HUES64 (cell line): ENCODE measurements around the gene NBPF20. TPM values are rescaled to one million over a fixed set of nuclear protein-coding genes. Genes with fewer than 3 reads are reported as not detected.
A peak's percentile ranks its signal among the peaks of the same experiment; 100 is the strongest.
"Not testable (repeated sequence)": the region's sequence is repeated elsewhere in the genome, so short reads cannot be mapped to it uniquely, and the experiment has no call there.

ENCODE experiments used
- H3K27ac ChIP-seq: 2 replicates; pipeline ENCODE4 v1.7.0; 2013; ENCODE audit warnings: low read depth, low read length, inconsistent platforms
- H3K27me3 ChIP-seq: 2 replicates; pipeline ENCODE4 v1.6.1; 2013; ENCODE audit warnings: mild to moderate bottlenecking, low read length; ENCODE audit not compliant: insufficient read depth
- H3K36me3 ChIP-seq: 2 replicates; pipeline ENCODE4 v1.6.1; 2013; ENCODE audit warnings: mild to moderate bottlenecking, low read length; ENCODE audit not compliant: insufficient read depth
- H3K4me1 ChIP-seq: 2 replicates; pipeline ENCODE4 v1.6.1; 2013; ENCODE audit warnings: mild to moderate bottlenecking, low read length, moderate library complexity; ENCODE audit not compliant: insufficient read depth
- H3K4me3 ChIP-seq: 2 replicates; pipeline ENCODE4 v1.5.1; 2013; ENCODE audit warnings: mild to moderate bottlenecking, low read length, moderate library complexity
- H3K9ac ChIP-seq: 2 replicates; pipeline ENCODE4 v1.6.1; 2013; ENCODE audit warnings: mild to moderate bottlenecking, low read depth, low read length
- H3K9me3 ChIP-seq: 2 replicates; pipeline ENCODE4 v1.6.1; 2013; ENCODE audit warnings: low read depth, low read length; ENCODE audit not compliant: insufficient read depth
- WGBS: fragments of 150-250, 120-280 bp; methylation state at CpG from one replicate; pipeline ENCODE4 v1.1.7; 2013; ENCODE audit warnings: missing lambda C conversion rate; 5-methylcytosine and 5-hydroxymethylcytosine counted together
- polyA plus RNA-seq, 2 experiments: library from polyadenylated mRNA; stranded (reverse); fragments of 50-300 nt; gene quantifications; one replicate each; pipeline ENCODE4 v1.2.3, GENCODE V29; 2013

Gene NBPF20, protein sequence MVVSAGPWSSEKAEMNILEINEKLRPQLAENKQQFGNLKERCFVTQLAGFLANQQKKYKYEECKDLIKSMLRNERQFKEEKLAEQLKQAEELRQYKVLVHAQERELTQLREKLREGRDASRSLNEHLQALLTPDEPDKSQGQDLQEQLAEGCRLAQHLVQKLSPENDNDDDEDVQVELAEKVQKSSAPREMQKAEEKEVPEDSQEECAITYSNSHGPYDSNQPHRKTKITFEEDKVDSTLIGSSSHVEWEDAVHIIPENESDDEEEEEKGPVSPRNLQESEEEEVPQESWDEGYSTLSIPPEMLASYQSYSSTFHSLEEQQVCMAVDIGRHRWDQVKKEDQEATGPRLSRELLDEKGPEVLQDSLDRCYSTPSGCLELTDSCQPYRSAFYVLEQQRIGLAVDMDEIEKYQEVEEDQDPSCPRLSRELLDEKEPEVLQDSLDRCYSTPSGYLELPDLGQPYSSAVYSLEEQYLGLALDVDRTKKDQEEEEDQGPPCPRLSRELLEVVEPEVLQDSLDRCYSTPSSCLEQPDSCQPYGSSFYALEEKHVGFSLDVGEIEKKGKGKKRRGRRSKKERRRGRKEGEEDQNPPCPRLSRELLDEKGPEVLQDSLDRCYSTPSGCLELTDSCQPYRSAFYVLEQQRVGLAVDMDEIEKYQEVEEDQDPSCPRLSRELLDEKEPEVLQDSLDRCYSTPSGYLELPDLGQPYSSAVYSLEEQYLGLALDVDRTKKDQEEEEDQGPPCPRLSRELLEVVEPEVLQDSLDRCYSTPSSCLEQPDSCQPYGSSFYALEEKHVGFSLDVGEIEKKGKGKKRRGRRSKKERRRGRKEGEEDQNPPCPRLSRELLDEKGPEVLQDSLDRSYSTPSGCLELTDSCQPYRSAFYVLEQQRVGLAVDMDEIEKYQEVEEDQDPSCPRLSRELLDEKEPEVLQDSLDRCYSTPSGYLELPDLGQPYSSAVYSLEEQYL (N-terminal part only)
- 0.25 TPM for polyA plus RNA-seq (2013, experiment 1 of 2)
- 0.38 TPM for polyA plus RNA-seq (2013, experiment 2 of 2)

DNA sequence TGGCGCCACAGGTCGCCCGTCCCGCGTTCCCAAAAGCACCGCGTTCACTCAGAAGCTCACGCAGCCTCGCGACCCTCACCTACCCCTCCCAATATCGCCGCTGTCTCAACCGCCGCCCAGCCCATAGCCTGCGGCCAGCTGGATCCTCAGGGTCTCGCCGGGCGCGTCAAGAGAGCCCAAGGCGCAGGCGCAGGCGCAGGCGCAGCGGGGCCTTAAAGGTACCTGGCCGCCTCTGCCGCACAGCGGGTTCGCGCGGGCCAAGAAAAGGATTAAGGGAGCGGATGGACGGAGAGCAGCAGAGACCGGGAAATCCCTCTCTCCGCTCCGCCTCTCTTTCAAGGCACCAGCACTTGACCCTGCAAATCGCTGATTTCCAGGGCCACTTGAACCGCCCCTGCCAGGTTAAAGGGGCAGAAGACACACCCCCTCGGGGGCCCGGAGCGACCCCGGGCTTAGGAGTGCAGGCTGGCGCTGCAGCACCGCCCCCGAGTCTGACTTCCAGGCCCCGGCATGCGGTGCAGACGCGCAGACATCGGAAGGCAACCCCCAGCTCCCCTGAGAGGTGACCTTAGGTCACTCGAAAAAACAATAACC, at the start of gene NBPF20:
NBPF20 (minus strand) TSS at position 168 of the 594 bp plus-strand sequence. CDS start 20,331 bp downstream, outside the sequence.
- Histone ChIP-seq H3K9me3 (no peaks in the 10 kb centered on the region), H3K36me3 (no peaks in the 10 kb centered on the region), H3K9ac (no peak within 1 kb of the TSS), H3K4me3 (peak within 1 kb of the TSS; percentile 79), H3K27me3 (peaks cover 75% of the 10 kb centered on the region), H3K4me1 (no peaks in the 10 kb centered on the region), H3K27ac (no peak within 1 kb of the TSS; the same call in 1 of the 2 replicates)
- WGBS, result under 1% methylated on average over 49 of the region's 50 CpGs

- H3K9ac ChIP-seq, H3K36me3 ChIP-seq, H3K27ac ChIP-seq, H3K9me3 ChIP-seq, H3K27me3 ChIP-seq, H3K4me1 ChIP-seq: not testable (repeated sequence)
- WGBS, result 70% methylated on average over 2 of the region's 8 CpGs
- H3K4me3 ChIP-seq, result peak overlapping the region; percentile 60
Observed at GRCh38 chr1:145474837-145475368, 49.5 kb upstream of the NBPF20 start.

DNA sequence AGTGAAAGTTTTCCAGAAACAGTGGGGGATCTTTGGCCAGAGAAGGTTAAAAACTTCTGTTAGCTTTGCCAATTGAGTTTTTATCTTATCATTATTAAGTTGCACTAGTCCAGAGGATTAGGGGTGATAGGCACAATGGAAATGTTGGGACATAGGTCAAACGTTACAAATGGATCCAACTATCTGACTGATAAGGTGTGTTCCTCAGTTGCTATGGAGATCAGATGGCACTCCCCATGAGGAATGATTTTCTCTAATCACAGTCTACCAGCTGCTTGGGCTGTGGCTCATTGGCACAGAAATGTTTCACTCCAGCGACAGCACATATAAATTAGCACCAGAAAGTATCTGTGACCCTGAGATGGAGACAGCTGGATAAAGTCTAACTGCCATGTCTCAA, 47.3 kb upstream of the NBPF20 start:
- not testable (repeated sequence) for H3K9ac ChIP-seq, H3K27ac ChIP-seq, H3K9me3 ChIP-seq, H3K4me1 ChIP-seq, H3K36me3 ChIP-seq, H3K4me3 ChIP-seq, H3K27me3 ChIP-seq
- WGBS, result 100% methylated on average over 1 of the region's 2 CpGs

- not testable (repeated sequence) for H3K9me3 ChIP-seq, H3K27me3 ChIP-seq, H3K4me3 ChIP-seq, H3K4me1 ChIP-seq, H3K36me3 ChIP-seq, H3K9ac ChIP-seq, H3K27ac ChIP-seq
- WGBS, result 92% methylated on average over 5 of the region's 6 CpGs
Observed at GRCh38 chr1:145471365-145471764, 46.0 kb upstream of the NBPF20 start.

DNA sequence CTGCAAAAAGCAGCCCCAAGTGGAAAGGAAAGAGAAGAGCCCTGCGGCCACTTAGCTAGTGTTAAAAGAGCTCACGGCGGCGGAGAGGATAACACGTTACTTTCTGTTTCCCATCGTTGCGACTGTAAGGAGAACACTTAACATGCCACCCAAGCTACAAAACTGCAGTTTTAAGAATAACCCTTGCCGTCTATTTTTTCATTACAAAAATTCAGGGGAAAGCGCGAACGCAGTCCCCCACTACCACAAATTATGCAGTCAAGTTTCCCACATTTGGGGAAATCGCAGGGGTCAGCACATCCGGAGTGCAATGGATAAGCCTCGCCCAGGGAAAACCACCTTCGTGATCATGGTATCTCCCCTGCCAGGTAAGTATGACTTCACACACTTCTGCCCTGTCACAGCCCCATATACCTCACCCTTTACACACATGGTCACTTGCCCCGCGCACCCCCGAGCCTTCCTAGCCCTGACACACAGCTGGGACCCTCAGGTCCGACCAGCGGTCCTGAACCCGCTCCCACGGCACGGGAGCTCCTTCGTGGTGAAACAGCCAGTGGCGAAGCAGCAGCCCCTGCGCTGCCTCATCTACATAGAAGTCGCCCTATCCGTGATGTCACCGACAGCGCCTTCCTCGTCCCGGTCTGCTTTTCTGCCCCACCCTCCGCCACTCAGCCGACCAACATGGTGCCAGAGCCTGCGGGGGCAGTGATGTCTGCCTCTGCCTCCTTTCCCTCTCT, 40.2 kb upstream of the NBPF20 start:
- not testable (repeated sequence) for H3K9me3 ChIP-seq, H3K36me3 ChIP-seq, H3K4me1 ChIP-seq
- under 1% methylated on average over 15 of the region's 35 CpGs for WGBS
- Histone ChIP-seq H3K4me3 (peak overlapping the region; percentile 48; the same call in 1 of the 2 replicates), H3K27ac (peak overlapping the region; percentile 34; the same call in 1 of the 2 replicates), H3K27me3 (peaks cover 13% of the 10 kb centered on the region), H3K9ac (peak overlapping the region; percentile 75)

GRCh38 chr1:145464708-145465336, 39.4 kb upstream of the NBPF20 start:
- H3K4me3 ChIP-seq, result peak overlapping the region; percentile 41

GRCh38 chr1:145464017-145464416, 38.6 kb upstream of the NBPF20 start:
- 93% methylated on average over 1 of the region's 2 CpGs for WGBS

More at GRCh38 chr1:145464708-145465336, 39.4 kb upstream of the NBPF20 start:
- not testable (repeated sequence) for H3K4me1 ChIP-seq, H3K36me3 ChIP-seq, H3K9me3 ChIP-seq, H3K9ac ChIP-seq, H3K27ac ChIP-seq
- 33% methylated on average over 1 of the region's 21 CpGs for WGBS
- H3K27me3 ChIP-seq, result peaks cover 16% of the 10 kb centered on the region

DNA sequence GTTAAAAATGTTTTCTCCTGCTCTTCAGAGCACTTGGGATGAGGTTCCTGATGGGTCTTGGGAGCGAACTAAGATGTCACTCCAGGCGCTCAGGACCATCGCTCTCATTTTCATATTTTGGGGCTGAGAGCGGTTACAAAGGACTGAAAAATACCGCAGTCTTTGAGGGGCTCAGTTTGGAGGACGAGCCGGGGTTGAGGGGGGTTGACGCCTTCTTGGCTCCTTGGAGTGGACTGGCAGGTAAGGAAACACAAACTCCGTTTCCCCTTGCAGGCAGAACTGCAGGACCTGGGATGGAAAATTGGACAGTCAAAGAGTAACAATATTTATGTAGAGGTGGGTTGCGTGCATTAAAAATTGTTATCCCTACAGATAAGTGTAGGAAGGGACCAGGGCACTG, 35.3 kb upstream of the NBPF20 start:
- peak overlapping the region; percentile 27; the same call in 1 of the 2 replicates for H3K4me3 ChIP-seq
- H3K36me3 ChIP-seq, H3K9me3 ChIP-seq, H3K4me1 ChIP-seq, H3K27ac ChIP-seq, H3K9ac ChIP-seq: not testable (repeated sequence)
- 68% methylated on average over 10 of the region's 10 CpGs for WGBS
- H3K27me3 ChIP-seq, result peaks cover 18% of the 10 kb centered on the region

More at GRCh38 chr1:145464017-145464416, 38.6 kb upstream of the NBPF20 start:
- H3K4me1 ChIP-seq, H3K4me3 ChIP-seq, H3K9me3 ChIP-seq, H3K9ac ChIP-seq, H3K36me3 ChIP-seq, H3K27ac ChIP-seq: not testable (repeated sequence)
- peaks cover 16% of the 10 kb centered on the region for H3K27me3 ChIP-seq

- 1% methylated on average over 9 of the region's 13 CpGs for WGBS
- H3K36me3 ChIP-seq, H3K4me1 ChIP-seq, H3K9me3 ChIP-seq, H3K9ac ChIP-seq, H3K27ac ChIP-seq: not testable (repeated sequence)
- peak overlapping the region; percentile 58 for H3K4me3 ChIP-seq
- peaks cover 24% of the 10 kb centered on the region for H3K27me3 ChIP-seq
Observed at GRCh38 chr1:145460048-145460447, 34.6 kb upstream of the NBPF20 start.

DNA sequence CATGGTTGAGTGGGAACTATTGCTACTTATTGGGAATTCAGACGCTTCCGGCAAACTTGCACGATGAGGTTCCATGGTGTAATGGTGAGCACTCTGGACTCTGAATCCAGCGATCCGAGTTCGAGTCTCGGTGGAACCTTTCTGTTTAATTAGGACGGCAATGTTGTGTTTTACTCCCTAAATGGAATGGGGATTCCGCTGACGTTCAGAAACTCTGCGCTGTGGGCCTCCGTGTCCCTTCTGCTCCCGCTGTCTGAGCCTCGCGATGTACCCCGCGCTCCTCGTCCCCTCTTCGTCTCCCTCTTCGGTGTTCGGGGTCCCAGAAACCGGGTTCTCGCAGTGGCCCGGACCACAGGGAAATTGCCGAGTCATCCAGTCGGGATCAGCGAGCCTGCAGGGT, 34.2 kb upstream of the NBPF20 start:
- not testable (repeated sequence) for H3K9ac ChIP-seq, H3K4me1 ChIP-seq, H3K9me3 ChIP-seq, H3K36me3 ChIP-seq, H3K27ac ChIP-seq
- no CpG with 5 or more reads among the region's 27 CpGs for WGBS
- Histone ChIP-seq H3K27me3 (peaks cover 29% of the 10 kb centered on the region), H3K4me3 (peak overlapping the region; percentile 58; the same call in 1 of the 2 replicates)
